ENCODE results near the gene CAMK2G.

Gene CAMK2G

GRCh38 chr10:73816917-73817729 lies 57.2 kb downstream of the CAMK2G start:
- no peak overlapping the region for H3K4me3 ChIP-seq (ENCODE audit: low read depth, low read length)

- H3K4me3 ChIP-seq (ENCODE audit: low read depth, low read length): no peak overlapping the region
Measured at GRCh38 chr10:73815719-73816030, 58.7 kb downstream of the CAMK2G start.

GRCh38 chr10:73814896-73815718 lies 59.2 kb downstream of the CAMK2G start:
- no peak overlapping the region for H3K4me3 ChIP-seq (ENCODE audit: low read depth, low read length)

GRCh38 chr10:73814276-73814895 lies 60.0 kb downstream of the CAMK2G start:
- H3K4me3 ChIP-seq (ENCODE audit: low read depth, low read length): no peak overlapping the region

GRCh38 chr10:73813333-73813732 lies 61.0 kb downstream of the CAMK2G start:
- H3K4me3 ChIP-seq (ENCODE audit: low read depth, low read length): no peak overlapping the region

- H3K4me3 ChIP-seq (ENCODE audit: low read depth, low read length): no peak overlapping the region
Measured at GRCh38 chr10:73812657-73813056, 61.7 kb downstream of the CAMK2G start.

- H3K4me3 ChIP-seq (ENCODE audit: low read depth, low read length): peak overlapping the region; percentile 70
Measured at GRCh38 chr10:73810735-73811465, 63.5 kb downstream of the CAMK2G start.

GRCh38 chr10:73810358-73810734 lies 64.0 kb downstream of the CAMK2G start:
- peak overlapping the region; percentile 70 for H3K4me3 ChIP-seq (ENCODE audit: low read depth, low read length)

GRCh38 chr10:73809061-73809818 lies 65.1 kb downstream of the CAMK2G start:
- H3K4me3 ChIP-seq (ENCODE audit: low read depth, low read length): no peak overlapping the region

- no peak overlapping the region for H3K4me3 ChIP-seq (ENCODE audit: low read depth, low read length)
Measured at GRCh38 chr10:73808021-73808815, 66.1 kb downstream of the CAMK2G start.

GRCh38 chr10:73807471-73807870 lies 66.9 kb downstream of the CAMK2G start:
- no peak overlapping the region for H3K4me3 ChIP-seq (ENCODE audit: low read depth, low read length)

GRCh38 chr10:73806176-73806950 lies 68.0 kb downstream of the CAMK2G start:
- no peak overlapping the region for H3K4me3 ChIP-seq (ENCODE audit: low read depth, low read length)

GRCh38 chr10:73803680-73804286 lies 70.6 kb downstream of the CAMK2G start:
- H3K4me3 ChIP-seq (ENCODE audit: low read depth, low read length): no peak overlapping the region

- no peak overlapping the region for H3K4me3 ChIP-seq (ENCODE audit: low read depth, low read length)
Measured at GRCh38 chr10:73802276-73802991, 71.9 kb downstream of the CAMK2G start.

- H3K4me3 ChIP-seq (ENCODE audit: low read depth, low read length): no peak overlapping the region
Measured at GRCh38 chr10:73801253-73801590, 73.1 kb downstream of the CAMK2G start.

GRCh38 chr10:73800560-73801252 lies 73.6 kb downstream of the CAMK2G start:
- H3K4me3 ChIP-seq (ENCODE audit: low read depth, low read length): no peak overlapping the region

GRCh38 chr10:73799899-73800559 lies 74.3 kb downstream of the CAMK2G start:
- no peak overlapping the region for H3K4me3 ChIP-seq (ENCODE audit: low read depth, low read length)

Measured in iPS-11a (cell line).